GM12873 (cell line): ENCODE results near the gene GINS2.

Experiments used
- CTCF ChIP-seq: IDR thresholded peaks from 2 replicates; pipeline ENCODE4 v1.5.1; 2012; ENCODE audit warnings: low read depth, mild to moderate bottlenecking, moderate library complexity, low read length, control low read depth; ENCODE audit not compliant: insufficient read depth; ENCODE audit errors: missing control alignments

Gene GINS2

DNA sequence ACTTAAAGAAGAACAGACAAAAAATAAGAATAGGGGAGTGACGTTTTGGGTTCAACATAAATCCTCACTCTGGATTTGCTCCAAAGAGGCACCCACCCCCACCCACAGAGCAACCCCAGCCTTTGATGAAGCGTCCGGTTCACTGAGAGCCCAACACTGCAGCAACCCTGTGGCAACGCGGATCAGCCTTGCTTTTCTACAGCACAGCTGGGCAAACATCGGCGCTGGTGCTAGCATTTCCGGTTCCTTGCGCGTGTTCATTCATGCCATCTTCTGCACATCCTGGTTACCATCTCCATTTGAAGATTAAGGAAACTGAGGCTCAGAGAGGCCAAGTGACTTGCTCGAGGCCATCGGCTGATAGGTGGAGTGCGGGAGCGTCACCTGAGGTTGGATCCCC lies 8.7 kb upstream of the GINS2 start:
- no peak for TF ChIP-seq CTCF

GRCh38 chr16:85696781-85697180 lies 8.0 kb upstream of the GINS2 start:
- no peak for TF ChIP-seq CTCF

GRCh38 chr16:85695196-85696128 lies 6.7 kb upstream of the GINS2 start:
- TF ChIP-seq CTCF, result no peak

DNA sequence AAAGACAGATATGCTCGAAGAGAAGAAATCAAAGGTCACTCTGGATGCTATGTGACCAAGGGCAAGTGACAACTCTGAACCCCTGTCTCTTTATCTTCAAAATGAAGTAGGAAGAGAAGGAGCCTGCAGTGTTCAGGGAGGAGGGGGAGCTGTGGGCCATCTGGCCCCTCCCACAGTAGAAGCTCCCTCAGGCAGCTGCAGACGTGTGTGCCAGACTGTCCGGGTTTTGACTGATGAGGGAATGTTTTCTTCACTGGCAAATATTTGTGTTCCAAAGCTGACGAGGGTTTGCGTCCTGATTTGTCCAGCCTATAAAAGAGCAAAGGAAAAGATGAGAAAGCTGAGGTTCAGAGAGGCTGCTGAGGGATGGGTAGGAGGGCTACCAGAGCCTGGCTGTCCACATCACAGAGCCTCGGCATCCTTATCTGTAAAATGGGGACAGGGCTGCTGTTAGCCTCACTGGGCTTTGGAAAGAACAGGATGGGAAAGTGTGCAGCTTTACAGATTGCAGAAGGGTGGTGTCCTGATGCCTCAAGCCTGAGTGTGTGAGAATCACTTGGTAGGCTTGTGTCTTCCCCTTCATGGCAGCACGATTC lies 1.8 kb upstream of the GINS2 start:
- TF ChIP-seq CTCF, result no peak

- TF ChIP-seq CTCF, result no peak
Measured at GRCh38 chr16:85689950-85690320, 1.2 kb upstream of the GINS2 start.

- TF ChIP-seq CTCF, result no peak
Measured at GRCh38 chr16:85689285-85689949, 663 bp upstream of the GINS2 start.

- no peak for TF ChIP-seq CTCF
Measured at GRCh38 chr16:85687651-85688471, 893 bp downstream of the GINS2 start.
